Neural cell (in vitro differentiated cells): ENCODE data around the gene MVK.

Experiments
- EP300 ChIP-seq: fragments of 450-650 bp; conservative IDR thresholded peaks from 2 replicates; pipeline ENCODE4 v1.6.1; 2014; ENCODE audit warnings: antibody characterized with exemption, mild to moderate bottlenecking, moderate library complexity; ENCODE audit not compliant: poor library complexity, severe bottlenecking
- EZH2 ChIP-seq: fragments of 200-600, 300-800 bp; shearing (Covaris generic), sonication (generic); IDR thresholded peaks from 2 replicates; pipeline ENCODE4 v1.6.1; 2014; ENCODE audit warnings: antibody characterized with exemption, low read length, borderline replicate concordance, mild to moderate bottlenecking; ENCODE audit not compliant: insufficient read depth, poor library complexity, severe bottlenecking
- MXI1 ChIP-seq: fragments of 450-650 bp; conservative IDR thresholded peaks from 2 replicates; pipeline ENCODE4 v1.6.1; 2014; ENCODE audit warnings: antibody characterized with exemption, mild to moderate bottlenecking; ENCODE audit not compliant: poor library complexity, severe bottlenecking
- POLR2AphosphoS5 ChIP-seq: IDR thresholded peaks from 2 replicates; pipeline ENCODE4 v1.6.1; 2012
- SMC3 ChIP-seq: fragments of 450-650 bp; conservative IDR thresholded peaks from 2 replicates; pipeline ENCODE4 v1.6.1; 2014; ENCODE audit warnings: antibody characterized with exemption, mild to moderate bottlenecking, moderate library complexity; ENCODE audit not compliant: poor library complexity
- TF ChIP-seq, protein P1 (sequence below): fragments of 450-650 bp; IDR thresholded peaks from 2 replicates; pipeline ENCODE4 v1.5.1; 2014; ENCODE audit warnings: antibody characterized with exemption, mild to moderate bottlenecking, moderate library complexity; ENCODE audit not compliant: poor library complexity, severe bottlenecking

DNA sequence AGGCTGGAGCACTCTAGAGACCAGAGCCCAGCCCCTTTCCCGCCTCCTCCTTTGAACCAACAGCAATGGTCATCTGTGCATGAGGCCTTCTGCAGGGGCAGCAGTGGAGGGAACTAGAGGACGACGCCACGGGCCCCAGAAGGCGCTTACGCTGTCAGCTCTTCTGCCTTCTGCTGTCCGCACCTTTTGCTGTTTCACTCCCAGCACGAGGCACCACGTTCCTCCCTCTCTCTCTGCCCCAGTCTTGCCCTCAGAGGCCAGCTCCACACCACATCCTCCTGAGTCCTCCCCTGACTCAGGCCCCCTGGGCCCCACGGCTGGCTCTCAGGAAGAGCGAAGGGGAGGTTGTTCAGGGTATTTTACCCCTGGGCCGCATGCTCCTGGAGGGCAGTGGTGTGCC is 15.8 kb upstream of the MVK start:
- TF ChIP-seq, protein P1, sequence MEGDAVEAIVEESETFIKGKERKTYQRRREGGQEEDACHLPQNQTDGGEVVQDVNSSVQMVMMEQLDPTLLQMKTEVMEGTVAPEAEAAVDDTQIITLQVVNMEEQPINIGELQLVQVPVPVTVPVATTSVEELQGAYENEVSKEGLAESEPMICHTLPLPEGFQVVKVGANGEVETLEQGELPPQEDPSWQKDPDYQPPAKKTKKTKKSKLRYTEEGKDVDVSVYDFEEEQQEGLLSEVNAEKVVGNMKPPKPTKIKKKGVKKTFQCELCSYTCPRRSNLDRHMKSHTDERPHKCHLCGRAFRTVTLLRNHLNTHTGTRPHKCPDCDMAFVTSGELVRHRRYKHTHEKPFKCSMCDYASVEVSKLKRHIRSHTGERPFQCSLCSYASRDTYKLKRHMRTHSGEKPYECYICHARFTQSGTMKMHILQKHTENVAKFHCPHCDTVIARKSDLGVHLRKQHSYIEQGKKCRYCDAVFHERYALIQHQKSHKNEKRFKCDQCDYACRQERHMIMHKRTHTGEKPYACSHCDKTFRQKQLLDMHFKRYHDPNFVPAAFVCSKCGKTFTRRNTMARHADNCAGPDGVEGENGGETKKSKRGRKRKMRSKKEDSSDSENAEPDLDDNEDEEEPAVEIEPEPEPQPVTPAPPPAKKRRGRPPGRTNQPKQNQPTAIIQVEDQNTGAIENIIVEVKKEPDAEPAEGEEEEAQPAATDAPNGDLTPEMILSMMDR = no peak
- TF ChIP-seq SMC3 (no peak), POLR2AphosphoS5 (no peak), EZH2 (no peak), MXI1 (no peak), EP300 (no peak)
